GM08714 (cell line): Measurements from ENCODE around the gene CDH16.
A peak's percentile ranks its signal among the peaks of the same experiment; 100 is the strongest.

Source experiments
- H3K4me3 ChIP-seq: fragments of 200-500 bp; sonication (Bioruptor generic); 2 replicates; pipeline ENCODE4 v1.5.1; 2014; ENCODE audit warnings: mild to moderate bottlenecking, low read length, inconsistent platforms
- ZNF274 ChIP-seq: IDR thresholded peaks from 2 replicates; pipeline ENCODE4 v1.6.1; 2012; ENCODE audit warnings: mild to moderate bottlenecking, low read depth, low read length

CDH16 gene

DNA sequence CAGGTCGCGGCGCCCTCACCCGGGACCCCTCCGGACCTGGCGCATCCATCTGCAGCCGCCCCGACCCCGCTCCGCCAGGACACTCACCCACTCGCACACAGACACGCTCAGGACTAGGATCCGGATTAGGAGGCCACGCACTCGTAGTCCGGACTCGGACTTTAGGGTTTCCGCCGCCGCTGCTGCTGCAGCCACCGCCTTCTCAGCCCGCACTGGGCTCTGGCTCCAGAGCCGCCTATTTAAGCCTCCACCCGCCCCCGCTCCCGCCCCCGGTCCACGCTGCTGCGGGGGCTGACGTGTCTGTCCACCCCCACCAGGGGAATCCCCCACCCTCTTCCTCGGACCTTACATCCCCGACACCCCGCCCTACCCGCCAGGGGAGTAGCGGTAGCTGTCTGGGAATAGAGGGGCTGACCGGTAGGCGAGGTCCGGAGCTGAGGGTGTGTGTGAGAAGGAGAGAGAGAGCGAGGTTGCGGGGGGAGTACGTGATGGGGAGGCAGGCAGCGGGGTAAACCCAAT lies 6.7 kb upstream of the CDH16 start, which contains the start of gene RRAD:
Gene RRAD (minus strand): TSS at position 214 of the 519 bp plus-strand sequence. CDS start 356 bp downstream, outside the sequence.
- peak within 1 kb of the TSS; percentile 23; the same call in 1 of the 2 replicates for H3K4me3 ChIP-seq
- TF ChIP-seq ZNF274: no peak

DNA sequence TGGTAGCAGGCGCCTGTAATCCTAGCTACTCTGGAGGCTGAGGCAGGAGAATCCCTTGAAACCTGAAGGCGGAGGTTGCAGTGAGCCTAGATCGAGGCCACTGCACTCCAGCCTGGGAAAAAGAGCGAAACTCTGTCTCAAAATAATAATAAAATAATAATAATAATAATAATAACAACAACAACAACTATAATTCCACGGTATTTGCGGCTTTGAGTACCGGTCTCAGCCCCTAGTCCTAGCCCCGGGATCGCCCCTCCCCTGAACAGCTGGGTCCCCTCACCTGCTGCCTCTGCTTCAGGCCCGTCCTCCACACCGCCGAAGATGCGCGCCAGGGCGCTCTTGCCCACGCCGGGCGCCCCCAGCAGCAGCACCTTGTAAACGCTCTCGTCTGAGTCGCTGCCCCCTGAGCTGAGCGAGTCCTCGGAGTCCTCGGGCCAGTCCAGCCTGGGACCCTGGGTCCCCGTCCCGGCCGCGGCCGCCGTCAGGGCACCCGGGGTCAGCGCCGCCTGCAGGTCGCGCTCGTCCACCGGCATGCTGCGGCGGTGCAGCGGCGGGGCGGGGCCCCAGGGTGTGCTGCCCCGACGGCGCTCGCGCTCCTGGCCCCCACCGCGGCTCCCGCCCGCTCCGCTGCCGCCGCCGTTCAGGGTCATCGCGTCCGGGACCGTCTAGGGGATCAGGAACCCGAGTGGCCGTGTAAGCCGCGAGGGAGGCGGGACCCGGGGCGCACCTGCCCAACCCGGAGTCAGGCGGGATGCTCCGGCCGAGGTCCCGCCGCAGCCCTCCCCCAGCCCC lies 6.0 kb upstream of the CDH16 start:
- TF ChIP-seq ZNF274: no peak
- peak overlapping the region; percentile 23; the same call in 1 of the 2 replicates for H3K4me3 ChIP-seq

DNA sequence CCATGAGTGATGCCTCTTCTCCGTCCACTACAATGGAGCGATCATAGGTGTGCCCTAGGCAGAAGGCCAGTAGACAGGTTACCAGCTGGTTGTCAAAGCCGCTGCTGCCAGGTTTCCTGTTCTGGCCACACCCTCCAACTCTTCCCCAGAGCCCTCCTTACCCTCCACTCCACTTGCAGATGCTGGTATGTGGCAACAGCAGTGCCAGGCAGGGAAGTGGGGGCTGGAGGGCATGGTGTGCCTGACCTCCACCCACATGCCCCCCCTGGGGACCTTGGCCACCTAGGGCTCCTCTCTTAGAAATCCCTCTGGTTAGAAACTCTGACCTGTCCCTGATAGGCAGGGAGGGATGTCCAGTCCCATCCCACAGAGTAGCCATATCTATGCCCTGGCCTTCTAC lies 5.2 kb upstream of the CDH16 start:
- TF ChIP-seq ZNF274: no peak
- H3K4me3 ChIP-seq: no peak overlapping the region

DNA sequence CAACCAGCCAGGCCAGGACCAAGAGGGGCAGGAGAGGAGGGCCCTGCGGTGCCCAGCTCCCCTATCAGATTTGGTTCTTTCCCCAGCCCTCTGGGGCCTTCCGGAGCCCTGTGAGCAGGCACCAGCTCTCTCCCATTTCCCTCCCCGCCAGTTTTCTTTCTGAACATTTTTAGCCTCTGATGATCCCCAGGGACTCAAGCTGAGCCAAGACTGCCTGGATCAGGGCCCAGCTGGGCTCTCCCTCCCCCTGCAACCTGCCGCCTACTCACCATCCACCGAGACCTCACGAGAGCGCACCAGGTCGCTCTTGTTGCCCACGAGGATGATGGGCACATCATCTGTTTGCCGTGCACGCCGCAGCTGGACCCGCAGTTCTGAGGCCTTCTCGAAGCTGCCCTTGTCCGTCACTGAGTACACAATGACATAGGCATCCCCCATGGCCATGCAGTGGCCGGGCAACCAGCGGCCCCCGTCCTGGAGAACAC lies 4.6 kb upstream of the CDH16 start:
- TF ChIP-seq ZNF274: no peak
- no peak overlapping the region for H3K4me3 ChIP-seq

DNA sequence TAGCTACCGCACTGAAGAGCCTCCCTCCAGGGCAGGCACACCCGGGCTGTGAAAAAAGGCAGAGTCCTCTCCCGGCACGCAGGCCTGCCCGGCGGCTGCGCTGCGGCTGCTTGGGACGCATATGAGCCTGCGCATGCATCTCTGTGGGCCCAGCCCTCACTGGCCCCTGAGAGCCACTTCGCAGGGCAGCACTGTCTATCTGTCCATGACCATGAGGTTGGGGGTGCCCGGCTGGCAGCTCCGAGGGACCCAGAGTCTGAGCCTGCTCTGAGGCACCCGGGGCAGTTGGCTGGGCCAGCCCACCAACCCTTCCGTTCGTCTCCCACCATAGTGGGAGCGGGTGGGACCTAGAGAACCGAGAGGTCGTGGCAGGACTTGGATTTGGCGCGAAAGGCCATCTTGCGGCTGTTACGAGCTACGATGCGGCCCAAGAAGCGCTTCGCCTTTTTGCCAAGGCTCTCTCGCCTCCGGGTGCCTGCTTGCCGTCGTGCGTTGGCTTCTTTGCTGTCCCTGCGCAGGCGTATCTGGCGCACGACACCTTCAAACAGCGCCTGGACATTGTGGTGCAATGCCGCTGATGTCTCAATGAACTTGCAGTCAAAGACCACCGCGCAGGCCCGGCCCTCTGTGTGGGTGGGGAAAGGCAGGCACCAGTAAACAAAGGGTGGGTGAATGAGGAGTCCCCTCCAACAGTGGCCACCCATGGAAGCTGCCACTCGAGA lies 3.2 kb upstream of the CDH16 start:
- no peak overlapping the region for H3K4me3 ChIP-seq
- no peak for TF ChIP-seq ZNF274

DNA sequence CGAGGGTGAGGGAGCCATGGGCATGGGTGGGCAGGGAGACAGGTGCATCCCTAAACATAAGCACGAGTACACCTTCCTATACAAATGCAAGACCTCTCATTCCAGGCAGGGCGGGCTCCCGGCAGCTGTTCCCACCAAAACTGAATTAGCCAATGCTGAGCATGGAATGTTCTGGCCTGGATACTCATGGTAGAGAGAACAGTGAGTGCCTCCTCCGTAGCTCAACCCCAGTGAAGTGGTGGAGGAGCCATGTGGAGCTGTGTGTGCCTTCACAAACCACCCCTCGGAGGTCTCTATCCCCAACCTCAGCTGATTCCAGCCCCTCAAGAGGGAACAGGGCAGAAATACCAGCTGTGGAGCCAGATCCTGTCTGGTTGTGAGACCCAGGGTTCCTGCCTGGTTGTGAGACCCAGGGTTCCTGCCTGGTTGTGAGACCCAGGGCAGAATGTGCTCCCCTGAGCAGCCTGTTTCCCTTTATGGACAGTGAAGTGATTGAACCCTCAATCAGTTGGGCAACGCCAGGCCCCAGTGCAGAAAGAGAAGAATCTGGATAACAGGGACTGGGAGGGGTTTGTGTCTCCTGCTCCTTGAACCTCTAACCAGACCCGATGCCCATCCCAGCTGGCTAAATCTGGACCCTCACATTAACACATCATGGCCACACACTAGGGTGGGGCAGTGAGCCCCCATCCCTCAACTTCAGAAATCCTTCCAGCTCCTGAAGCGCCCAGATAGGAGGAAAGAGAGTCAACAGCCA lies 2.4 kb upstream of the CDH16 start:
- no peak for TF ChIP-seq ZNF274
- no peak overlapping the region for H3K4me3 ChIP-seq

DNA sequence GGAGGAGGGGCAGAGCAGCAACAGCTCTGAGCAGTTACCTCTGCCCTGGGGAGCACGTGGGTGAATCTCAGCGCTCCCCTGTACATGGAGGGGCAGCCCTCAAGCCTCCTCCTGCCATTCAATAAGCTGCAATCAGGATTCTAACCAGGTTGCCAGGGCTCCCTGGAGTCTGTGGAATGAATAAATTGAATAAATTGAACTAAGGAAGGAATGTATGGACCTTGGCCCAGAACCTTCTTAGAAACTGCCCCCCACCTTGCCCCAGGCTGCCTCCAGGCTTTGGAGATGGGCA lies 1.6 kb upstream of the CDH16 start:
- H3K4me3 ChIP-seq: no peak overlapping the region
- no peak for TF ChIP-seq ZNF274

DNA sequence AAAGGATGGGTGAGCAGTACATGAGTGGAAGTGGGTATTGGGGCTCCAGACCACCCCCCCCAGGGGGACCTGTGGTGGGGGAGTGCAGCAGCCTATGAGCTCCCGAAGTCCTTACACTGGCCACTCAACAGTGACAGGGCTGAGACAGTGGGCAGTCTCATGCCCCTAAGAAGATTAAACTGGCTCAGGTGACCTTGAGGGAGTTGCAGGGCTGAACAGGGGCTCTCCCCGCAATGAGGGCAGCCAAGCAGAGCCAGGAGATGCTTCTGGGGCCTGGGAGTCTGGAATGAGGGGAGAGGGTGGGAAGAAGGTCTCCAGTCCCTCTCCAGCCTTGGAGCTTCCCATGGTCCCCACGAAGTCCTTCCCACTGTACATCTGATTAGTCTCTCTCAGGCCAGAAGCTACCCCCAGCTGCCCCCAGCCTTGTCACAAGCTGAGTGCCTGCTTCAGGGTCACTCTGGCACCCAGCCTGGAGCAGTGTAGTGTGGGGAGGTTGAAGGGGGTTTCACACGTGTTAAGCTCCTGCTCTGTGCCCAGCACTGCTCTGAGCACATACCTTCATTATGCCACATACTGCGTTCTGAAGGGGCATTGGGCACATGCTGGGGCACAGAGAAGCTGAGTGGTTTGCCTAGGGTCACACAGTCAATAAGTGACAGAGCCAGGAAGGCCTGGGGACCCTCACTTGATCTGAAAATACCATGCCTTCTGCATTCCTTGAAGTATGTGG lies 1.0 kb upstream of the CDH16 start:
- no peak for TF ChIP-seq ZNF274
- H3K4me3 ChIP-seq: no peak overlapping the region

DNA sequence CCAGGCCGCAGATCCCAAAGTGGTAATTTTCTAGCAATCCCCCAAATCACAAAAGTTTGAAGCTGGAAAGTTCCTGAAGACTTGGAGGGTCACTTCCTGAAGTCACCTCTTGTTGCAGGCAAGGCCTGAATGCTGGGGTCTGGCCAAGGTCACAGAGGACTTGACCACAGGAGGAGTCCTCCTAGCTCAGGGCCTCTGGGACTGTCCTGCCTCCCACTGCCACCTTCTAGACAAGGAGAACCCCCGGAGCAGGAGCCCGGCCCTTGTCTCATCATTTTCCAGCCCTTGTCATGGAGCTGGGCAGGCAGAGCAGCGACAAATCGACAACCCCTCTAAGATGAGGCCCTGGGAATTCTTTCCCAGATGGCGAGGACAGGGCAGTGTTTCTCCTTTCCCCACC lies 330 bp downstream of the CDH16 start:
- no peak overlapping the region for H3K4me3 ChIP-seq
- TF ChIP-seq ZNF274: no peak

DNA sequence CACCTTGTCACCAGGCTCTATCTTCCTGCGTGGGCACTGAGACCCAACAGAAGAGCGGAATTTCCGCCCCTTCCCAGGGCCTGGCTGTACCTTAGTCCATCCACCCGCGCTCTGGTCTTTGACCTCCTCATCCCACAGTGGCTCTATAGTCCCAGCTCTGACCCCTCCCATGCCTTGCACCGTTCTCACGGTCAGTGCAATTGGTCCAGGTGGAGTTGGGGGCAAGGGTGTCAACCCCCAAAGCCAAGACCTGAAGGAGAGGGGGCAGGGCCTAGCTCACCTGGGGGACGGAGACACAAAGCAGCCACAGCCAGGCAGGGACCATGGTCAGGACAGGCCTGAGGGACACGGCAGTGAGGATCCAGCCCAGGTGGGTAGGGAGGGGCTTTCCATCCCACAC lies 944 bp downstream of the CDH16 start:
- no peak overlapping the region for H3K4me3 ChIP-seq
- no peak for TF ChIP-seq ZNF274

DNA sequence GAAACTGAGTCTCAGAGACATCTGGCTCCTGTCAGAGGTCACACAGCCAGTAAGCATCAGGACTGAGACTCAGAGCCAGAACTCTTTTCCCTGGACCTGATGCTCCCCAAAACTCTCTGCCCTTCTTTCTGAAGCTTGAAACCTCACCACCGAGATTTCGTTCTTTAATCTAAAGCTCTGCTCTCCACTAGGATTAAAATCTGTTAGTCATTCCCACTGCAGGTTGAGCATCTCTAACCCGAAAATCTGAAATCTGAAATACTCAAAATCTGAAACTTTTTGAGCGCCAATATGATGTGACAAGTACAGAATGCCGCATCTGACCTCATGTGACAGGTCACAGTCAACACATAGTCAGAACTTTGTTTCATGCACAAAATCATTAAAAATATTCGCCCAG lies 2.2 kb downstream of the CDH16 start:
- TF ChIP-seq ZNF274: no peak

DNA sequence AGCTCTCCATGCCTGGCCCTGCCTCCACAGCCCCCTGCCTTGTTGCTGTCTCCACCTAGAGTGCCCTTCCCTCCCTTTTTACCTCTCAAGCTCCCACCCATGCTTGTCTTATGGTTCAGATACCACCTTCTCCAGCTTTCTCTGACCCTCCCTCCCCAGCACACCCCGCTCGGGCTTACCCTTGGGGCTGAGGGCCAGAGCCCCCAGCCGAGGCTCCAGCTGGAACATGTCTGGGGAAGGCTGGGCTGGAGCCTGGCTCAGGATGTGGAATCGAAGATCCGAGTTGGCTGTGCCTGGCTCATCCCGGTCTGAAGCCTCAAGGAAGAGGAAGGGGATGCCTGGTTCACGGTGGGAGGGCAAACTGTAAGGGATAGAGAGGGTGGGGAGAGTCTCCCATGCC lies 3.6 kb downstream of the CDH16 start:
- no peak for TF ChIP-seq ZNF274
- no peak overlapping the region for H3K4me3 ChIP-seq

More for the DNA sequence above, 2.2 kb downstream of the CDH16 start:
- no peak overlapping the region for H3K4me3 ChIP-seq

DNA sequence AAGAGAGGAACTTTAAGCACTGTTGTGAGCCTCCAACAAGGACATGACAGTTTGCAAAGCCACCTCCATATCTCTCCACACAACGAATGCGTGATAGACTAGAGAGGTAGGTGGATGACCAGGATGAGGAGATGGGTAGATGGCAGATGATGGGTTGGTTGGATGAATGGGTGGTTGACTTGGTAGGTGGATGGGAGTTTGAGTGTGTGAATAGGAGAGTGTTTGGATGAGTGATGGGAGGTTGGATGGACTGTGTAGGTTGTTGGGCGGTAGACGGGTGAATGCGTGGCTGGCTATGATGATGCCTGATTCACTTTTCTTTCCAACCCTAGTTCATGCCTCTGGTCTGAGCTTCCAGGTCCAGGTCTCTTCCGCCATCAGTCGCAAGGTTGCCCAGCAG lies 4.1 kb downstream of the CDH16 start:
- H3K4me3 ChIP-seq: no peak overlapping the region
- no peak for TF ChIP-seq ZNF274

DNA sequence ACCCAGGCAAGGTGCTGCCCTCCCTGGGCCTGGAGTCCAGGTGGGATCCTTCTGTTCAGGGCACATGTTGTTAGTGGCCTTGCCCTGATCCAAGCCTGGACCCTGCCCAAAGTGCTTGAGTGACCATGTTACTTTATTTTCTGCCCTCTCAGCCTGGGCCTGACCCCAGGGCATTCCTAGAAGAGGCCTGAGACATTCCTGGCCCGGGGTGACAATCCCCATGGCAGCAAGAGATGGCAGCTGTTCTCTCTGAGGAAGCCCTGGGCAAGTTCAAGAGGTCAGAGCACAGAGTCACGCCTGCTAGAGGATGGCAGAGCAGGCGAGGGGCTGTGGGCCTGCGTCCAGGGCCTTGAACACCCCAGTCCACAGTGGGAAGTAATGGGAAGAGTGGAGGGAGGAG lies 5.0 kb downstream of the CDH16 start:
- H3K4me3 ChIP-seq: no peak overlapping the region
- no peak for TF ChIP-seq ZNF274
